Measurements from ENCODE around the gene PRPF6.

PRPF6 gene

GRCh38 chr20:64071341-64072332, 90.7 kb downstream of the PRPF6 start:
- Histone ChIP-seq H3K4me1 (ENCODE audit: control insufficient read depth, insufficient read depth, low read length, poor library complexity, severe bottlenecking) (no peaks in the 10 kb centered on the region), H3K4me3 (ENCODE audit: extremely low read depth, insufficient read depth, low read length, poor library complexity, severe bottlenecking) (no peak overlapping the region), H3K9me3 (ENCODE audit: control insufficient read depth, low read length) (no peaks in the 10 kb centered on the region), H3K27ac (ENCODE audit: low read depth, low read length, severe bottlenecking) (no peak overlapping the region), H3K36me3 (ENCODE audit: control insufficient read depth, insufficient read depth, low read length) (peaks cover 7% of the 10 kb centered on the region)
- WGBS, 2 experiments (ENCODE audit: insufficient coverage in 2 of 2): 94 to 95% methylated on average over 26 to 30 of the region's 30 CpGs

- no peaks in the 10 kb centered on the region for H3K9me3 ChIP-seq (ENCODE audit: control insufficient read depth, low read length)
- H3K36me3 ChIP-seq (ENCODE audit: control insufficient read depth, insufficient read depth, low read length): peaks cover 7% of the 10 kb centered on the region
- H3K4me3 ChIP-seq (ENCODE audit: extremely low read depth, insufficient read depth, low read length, poor library complexity, severe bottlenecking): no peak overlapping the region
- H3K27ac ChIP-seq (ENCODE audit: low read depth, low read length, severe bottlenecking): no peak overlapping the region
- H3K4me1 ChIP-seq (ENCODE audit: control insufficient read depth, insufficient read depth, low read length, poor library complexity, severe bottlenecking): no peaks in the 10 kb centered on the region
- WGBS, 2 experiments (ENCODE audit: insufficient coverage in 2 of 2): 93 to 96% methylated on average over 11 to 13 of the region's 14 CpGs
These were observed 91.6 kb downstream of the PRPF6 start for GRCh38 chr20:64072498-64073063.

- peaks cover 4% of the 10 kb centered on the region for H3K4me1 ChIP-seq (ENCODE audit: control insufficient read depth, insufficient read depth, low read length, poor library complexity, severe bottlenecking)
- 95 to 97% methylated on average over 23 to 37 of the region's 37 CpGs for WGBS, 2 experiments (ENCODE audit: insufficient coverage in 2 of 2)
These were observed 92.7 kb downstream of the PRPF6 start for GRCh38 chr20:64073476-64074183.

GRCh38 chr20:64074184-64074789, 93.4 kb downstream of the PRPF6 start:
- Histone ChIP-seq H3K4me3 (ENCODE audit: extremely low read depth, insufficient read depth, low read length, poor library complexity, severe bottlenecking) (no peak overlapping the region), H3K4me1 (ENCODE audit: control insufficient read depth, insufficient read depth, low read length, poor library complexity, severe bottlenecking) (peaks cover 8% of the 10 kb centered on the region), H3K36me3 (ENCODE audit: control insufficient read depth, insufficient read depth, low read length) (peaks cover 7% of the 10 kb centered on the region), H3K27ac (ENCODE audit: low read depth, low read length, severe bottlenecking) (no peak overlapping the region), H3K9me3 (ENCODE audit: control insufficient read depth, low read length) (no peaks in the 10 kb centered on the region)
- WGBS, 2 experiments (ENCODE audit: insufficient coverage in 2 of 2): 94 to 96% methylated on average over 28 of the region's 28 CpGs

More at GRCh38 chr20:64073476-64074183, 92.7 kb downstream of the PRPF6 start:
- Histone ChIP-seq H3K9me3 (ENCODE audit: control insufficient read depth, low read length) (no peaks in the 10 kb centered on the region), H3K4me3 (ENCODE audit: extremely low read depth, insufficient read depth, low read length, poor library complexity, severe bottlenecking) (no peak overlapping the region), H3K27ac (ENCODE audit: low read depth, low read length, severe bottlenecking) (no peak overlapping the region), H3K36me3 (ENCODE audit: control insufficient read depth, insufficient read depth, low read length) (peaks cover 7% of the 10 kb centered on the region)

GRCh38 chr20:64074963-64075362, 94.0 kb downstream of the PRPF6 start:
- peaks cover 7% of the 10 kb centered on the region for H3K36me3 ChIP-seq (ENCODE audit: control insufficient read depth, insufficient read depth, low read length)
- 93 to 95% methylated on average over 8 of the region's 8 CpGs for WGBS, 2 experiments (ENCODE audit: insufficient coverage in 2 of 2)
- no peaks in the 10 kb centered on the region for H3K9me3 ChIP-seq (ENCODE audit: control insufficient read depth, low read length)
- no peak overlapping the region for H3K27ac ChIP-seq (ENCODE audit: low read depth, low read length, severe bottlenecking)
- H3K4me3 ChIP-seq (ENCODE audit: extremely low read depth, insufficient read depth, low read length, poor library complexity, severe bottlenecking): no peak overlapping the region
- H3K4me1 ChIP-seq (ENCODE audit: control insufficient read depth, insufficient read depth, low read length, poor library complexity, severe bottlenecking): peaks cover 8% of the 10 kb centered on the region

GRCh38 chr20:64075556-64075955, 94.6 kb downstream of the PRPF6 start:
- H3K9me3 ChIP-seq (ENCODE audit: control insufficient read depth, low read length): no peaks in the 10 kb centered on the region
- peaks cover 7% of the 10 kb centered on the region for H3K36me3 ChIP-seq (ENCODE audit: control insufficient read depth, insufficient read depth, low read length)
- 86 to 90% methylated on average over 7 to 8 of the region's 12 CpGs for WGBS, 2 experiments (ENCODE audit: insufficient coverage in 2 of 2)
- no peak overlapping the region for H3K27ac ChIP-seq (ENCODE audit: low read depth, low read length, severe bottlenecking)
- H3K4me1 ChIP-seq (ENCODE audit: control insufficient read depth, insufficient read depth, low read length, poor library complexity, severe bottlenecking): peaks cover 8% of the 10 kb centered on the region
- H3K4me3 ChIP-seq (ENCODE audit: extremely low read depth, insufficient read depth, low read length, poor library complexity, severe bottlenecking): no peak overlapping the region

- Histone ChIP-seq H3K4me3 (ENCODE audit: extremely low read depth, insufficient read depth, low read length, poor library complexity, severe bottlenecking) (no peak overlapping the region), H3K36me3 (ENCODE audit: control insufficient read depth, insufficient read depth, low read length) (peaks cover 7% of the 10 kb centered on the region), H3K27ac (ENCODE audit: low read depth, low read length, severe bottlenecking) (no peak overlapping the region), H3K4me1 (ENCODE audit: control insufficient read depth, insufficient read depth, low read length, poor library complexity, severe bottlenecking) (peaks cover 8% of the 10 kb centered on the region), H3K9me3 (ENCODE audit: control insufficient read depth, low read length) (no peaks in the 10 kb centered on the region)
- WGBS, 2 experiments (ENCODE audit: insufficient coverage in 2 of 2): 95 to 96% methylated on average over 13 to 14 of the region's 22 CpGs
These were observed 95.4 kb downstream of the PRPF6 start for GRCh38 chr20:64076061-64076997.

GRCh38 chr20:64077094-64077493, 96.2 kb downstream of the PRPF6 start:
- H3K9me3 ChIP-seq (ENCODE audit: control insufficient read depth, low read length): no peaks in the 10 kb centered on the region
- no peak overlapping the region for H3K4me3 ChIP-seq (ENCODE audit: extremely low read depth, insufficient read depth, low read length, poor library complexity, severe bottlenecking)
- no peak overlapping the region for H3K27ac ChIP-seq (ENCODE audit: low read depth, low read length, severe bottlenecking)
- peaks cover 7% of the 10 kb centered on the region for H3K36me3 ChIP-seq (ENCODE audit: control insufficient read depth, insufficient read depth, low read length)
- 96 to 100% methylated on average over 5 of the region's 8 CpGs for WGBS, 2 experiments (ENCODE audit: insufficient coverage in 2 of 2)
- peaks cover 8% of the 10 kb centered on the region for H3K4me1 ChIP-seq (ENCODE audit: control insufficient read depth, insufficient read depth, low read length, poor library complexity, severe bottlenecking)

GRCh38 chr20:64077541-64077875, 96.6 kb downstream of the PRPF6 start:
- Histone ChIP-seq H3K27ac (ENCODE audit: low read depth, low read length, severe bottlenecking) (no peak overlapping the region), H3K4me1 (ENCODE audit: control insufficient read depth, insufficient read depth, low read length, poor library complexity, severe bottlenecking) (peaks cover 8% of the 10 kb centered on the region), H3K4me3 (ENCODE audit: extremely low read depth, insufficient read depth, low read length, poor library complexity, severe bottlenecking) (no peak overlapping the region), H3K9me3 (ENCODE audit: control insufficient read depth, low read length) (no peaks in the 10 kb centered on the region), H3K36me3 (ENCODE audit: control insufficient read depth, insufficient read depth, low read length) (peaks cover 7% of the 10 kb centered on the region)
- WGBS, 2 experiments (ENCODE audit: insufficient coverage in 2 of 2): 92 to 93% methylated on average over 3 to 6 of the region's 7 CpGs

All from mesodermal cell (in vitro differentiated cells).